HCT116 (cell line): ENCODE data around the gene SERPINB6. TPM values are rescaled to one million over a fixed set of nuclear protein-coding genes. Genes with fewer than 3 reads are reported as not detected.

Source experiments
- ATAC-seq: fragments of 200-7000 bp; cut with Tn5 transposase; 2 replicates; pipeline ENCODE4 v1.9.1; 2020; ENCODE audit warnings: mild to moderate bottlenecking, moderate library complexity
- BruUV-seq: library from RNA; stranded (reverse); fragments of 400-500 nt; replicated peaks from 2 replicates; lab custom pipeline; 2021; lab: Mats Ljungman, UMichigan
- CTCF ChIA-PET: fragments of 300-600 bp; sonication (Branson Sonifier 250); formaldehyde crosslinking; loops from one replicate; lab custom pipeline; 2021; ENCODE audit warnings: antibody characterized with exemption; lab: Charles Lee
- POLR2A ChIA-PET: fragments of 300-600, 350-600 bp; sonication (Branson Sonifier 250); formaldehyde crosslinking; loops from one replicate; lab custom pipeline; 2021; ENCODE audit warnings: antibody characterized with exemption; lab: Charles Lee
- RAD21 ChIA-PET, 2 experiments: fragments of 300-600 bp; sonication (Branson Sonifier 250); formaldehyde crosslinking; loops; one replicate each; lab custom pipeline; 2023; ENCODE audit warnings: low total read pairs in 2 of 2; ENCODE audit not compliant: uncharacterized antibody in 2 of 2, unreplicated experiment in 2 of 2, low non-redundant PET in 1 of 2; lab: Charles Lee
- DNase-seq: peaks from one replicate; pipeline ENCODE4 v3.0.0-alpha.2; 2010; ENCODE audit warnings: low read depth, low spot score
- H2AFZ ChIP-seq: fragments of 200-600 bp; shearing (Covaris generic), sonication (generic); 2 replicates; pipeline ENCODE4 v1.6.1; 2017; ENCODE audit warnings: low read depth, mixed run types, mixed read lengths, antibody characterized with exemption, low read length; ENCODE audit not compliant: poor library complexity, severe bottlenecking
- H3K27ac ChIP-seq: 2 replicates; pipeline ENCODE4 v1.5.1; 2012; ENCODE audit warnings: low read depth, low read length
- H3K27me3 ChIP-seq: fragments of 200-600 bp; sonication (generic); 2 replicates; pipeline ENCODE4 v1.6.1; 2016; ENCODE audit warnings: mixed run types, low read length, mixed read lengths; ENCODE audit not compliant: insufficient read depth
- H3K36me3 ChIP-seq, 2 experiments: fragments of 200-500 bp in 1 of 2; fragments of 200-600 bp in 1 of 2; sonication (Bioruptor generic) in 1 of 2; sonication (generic) in 1 of 2; 2 replicates each; pipeline versions ENCODE4 v1.5.1 to v1.6.1; 2014 to 2016; ENCODE audit warnings: low read length in 2 of 2, inconsistent platforms in 1 of 2, mixed read lengths in 1 of 2, mixed run types in 1 of 2; ENCODE audit not compliant: insufficient read depth in 2 of 2, control insufficient read depth in 1 of 2
- H3K4me1 ChIP-seq, 2 experiments: fragments of 200-600 bp in 1 of 2; sonication (generic) in 1 of 2; 2 replicates each; pipeline versions ENCODE4 v1.5.1 to v1.6.1; 2012 to 2017; ENCODE audit warnings: low read length in 2 of 2, inconsistent platforms in 1 of 2, mild to moderate bottlenecking in 1 of 2, mixed read lengths in 1 of 2, mixed run types in 1 of 2, moderate library complexity in 1 of 2; ENCODE audit not compliant: insufficient read depth in 2 of 2, control insufficient read depth in 1 of 2
- H3K4me2 ChIP-seq: fragments of 200-600 bp; sonication (generic); 2 replicates; pipeline ENCODE4 v1.6.1; 2017; ENCODE audit warnings: mixed run types, low read length, mixed read lengths
- H3K4me3 ChIP-seq, 2 experiments: fragments of 200-600 bp in 1 of 2; sonication (generic) in 1 of 2; replicated peaks in 1 of 2; 2 replicates each; pipeline ENCODE4 v1.5.1; 2011 to 2016; ENCODE audit warnings: low read length in 2 of 2, control low read depth in 1 of 2, low read depth in 1 of 2, mild to moderate bottlenecking in 1 of 2, mixed read lengths in 1 of 2, mixed run types in 1 of 2
- H3K79me2 ChIP-seq: fragments of 200-600 bp; sonication (generic); 2 replicates; pipeline ENCODE4 v1.6.1; 2017; ENCODE audit warnings: mild to moderate bottlenecking, mixed run types, low read length, moderate library complexity, mixed read lengths; ENCODE audit not compliant: insufficient read depth
- H3K9ac ChIP-seq: fragments of 200-600 bp; sonication (generic); 2 replicates; pipeline ENCODE4 v1.6.1; 2016; ENCODE audit warnings: low read length, mixed read lengths
- H3K9me2 ChIP-seq: fragments of 200-600 bp; sonication (generic), shearing (Covaris generic); 2 replicates; pipeline ENCODE4 v1.6.1; 2017; ENCODE audit warnings: mixed run types, mild to moderate bottlenecking, moderate library complexity; ENCODE audit not compliant: insufficient read depth
- H3K9me3 ChIP-seq, 2 experiments: fragments of 200-500 bp in 1 of 2; fragments of 200-600 bp in 1 of 2; sonication (Bioruptor generic) in 1 of 2; sonication (generic) in 1 of 2; 2 replicates each; pipeline ENCODE4 v1.6.1; 2014 to 2017; ENCODE audit warnings: low read length in 2 of 2, mixed read lengths in 2 of 2, inconsistent platforms in 1 of 2, low read depth in 1 of 2, mild to moderate bottlenecking in 1 of 2, mixed run types in 1 of 2, moderate library complexity in 1 of 2; ENCODE audit not compliant: control insufficient read depth in 1 of 2, insufficient read depth in 1 of 2
- H4K20me1 ChIP-seq: fragments of 200-600 bp; sonication (generic), shearing (Covaris generic); 2 replicates; pipeline ENCODE4 v1.6.1; 2017; ENCODE audit warnings: mixed run types, mild to moderate bottlenecking, moderate library complexity; ENCODE audit not compliant: insufficient read depth
- CBX3 ChIP-seq: IDR thresholded peaks from 2 replicates; pipeline ENCODE4 v1.6.1; 2012; ENCODE audit warnings: low read depth
- CEBPB ChIP-seq: IDR thresholded peaks from 2 replicates; pipeline ENCODE4 v1.6.1; 2012; ENCODE audit warnings: low read depth
- EGR1 ChIP-seq: IDR thresholded peaks from 2 replicates; pipeline ENCODE4 v1.6.1; 2012; ENCODE audit warnings: low read depth
- ELF1 ChIP-seq: IDR thresholded peaks from 2 replicates; pipeline ENCODE4 v1.6.1; 2012; ENCODE audit warnings: low read depth, borderline replicate concordance
- FOSL1 ChIP-seq: IDR thresholded peaks from 2 replicates; pipeline ENCODE4 v1.6.1; 2012; ENCODE audit warnings: low read depth
- POLR2A ChIP-seq: IDR thresholded peaks from 2 replicates; pipeline ENCODE4 v1.7.0; 2011; ENCODE audit warnings: borderline replicate concordance; ENCODE audit not compliant: insufficient read depth, insufficient read length; ENCODE audit errors: extremely low read depth
- POLR2AphosphoS5 ChIP-seq: IDR thresholded peaks from 2 replicates; pipeline ENCODE4 v1.6.1; 2011; ENCODE audit warnings: mild to moderate bottlenecking, low read depth, low read length, moderate library complexity
- RAD21 ChIP-seq: IDR thresholded peaks from 2 replicates; pipeline ENCODE4 v1.6.1; 2012; ENCODE audit warnings: low read depth, mild to moderate bottlenecking
- SIN3A ChIP-seq: IDR thresholded peaks from 2 replicates; pipeline ENCODE4 v1.6.1; 2012; ENCODE audit warnings: low read depth
- YY1 ChIP-seq: IDR thresholded peaks from 2 replicates; pipeline ENCODE4 v1.6.1; 2011; ENCODE audit warnings: low read length, low read depth, moderate library complexity, mild to moderate bottlenecking; ENCODE audit not compliant: insufficient replicate concordance; ENCODE audit errors: extremely low read depth
- ZFX ChIP-seq: fragments of 450-650 bp; IDR thresholded peaks from 2 replicates; pipeline ENCODE4 v1.6.1; 2017
- intact Hi-C: fragments of 100-400 bp; cut with micrococcal nuclease; formaldehyde crosslinking; loops from 2 replicates; pipeline ENCODE4 v1.10.0; 2022
- total RNA-seq: library from RNA; stranded (reverse); gene quantifications from one replicate; pipeline ENCODE4 v1.2.1, GENCODE V29; 2021; ENCODE audit not compliant: unreplicated experiment
- TF ChIP-seq, protein P1 (sequence below): IDR thresholded peaks from 2 replicates; pipeline ENCODE4 v1.6.1; 2012
- TF ChIP-seq, protein P2 (sequence below): IDR thresholded peaks from 2 replicates; pipeline ENCODE4 v1.6.1; 2012
- TF ChIP-seq, protein P3 (sequence below): IDR thresholded peaks from 2 replicates; pipeline ENCODE4 v1.6.1; 2012; ENCODE audit warnings: low read depth

Gene SERPINB6
- total RNA-seq, 1 experiment from 2014 or later, result 103 TPM

DNA sequence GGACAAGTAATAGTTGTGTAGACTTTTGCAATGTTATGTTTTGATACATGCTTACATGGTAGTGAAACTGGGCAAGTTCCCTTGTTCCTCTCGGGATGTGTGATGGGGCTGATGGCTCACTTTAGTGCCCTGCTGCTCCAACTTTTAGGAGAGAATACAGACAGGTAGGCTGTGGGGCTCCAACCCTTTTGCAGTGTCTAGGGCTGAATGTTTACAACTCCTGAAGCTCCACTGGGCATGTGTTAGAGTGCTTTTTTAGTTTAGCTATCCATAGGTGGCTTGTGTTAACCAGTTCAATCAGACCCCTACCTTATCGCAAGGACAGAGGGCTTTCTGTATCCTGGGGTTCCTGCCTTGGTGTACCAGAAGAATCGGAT is 33.8 kb downstream of the SERPINB6 start:
- Histone ChIP-seq H4K20me1 (no peaks in the 10 kb centered on the region), H3K27ac (no peak overlapping the region), H3K79me2 (no peaks in the 10 kb centered on the region), H3K4me1 (peaks cover 0 to 7% of the 10 kb centered on the region in 2 experiments; a peak in 1 of 4 replicates), H3K4me2 (no peak overlapping the region), H2AFZ (no peak overlapping the region), H3K4me3 (no peak overlapping the region), H3K27me3 (no peaks in the 10 kb centered on the region), H3K9ac (no peak overlapping the region), H3K9me3 (no peaks in the 10 kb centered on the region; a peak in 1 of 4 replicates), H3K9me2 (no peaks in the 10 kb centered on the region), H3K36me3 (no peaks in the 10 kb centered on the region)
- CTCF ChIA-PET, result interaction anchor here (0.8 to 2.3 kb wide), 3 partner anchors 15 to 91 kb away, joined by 3 to 8 read pairs (median 6); no protein-coding TSS in a partner anchor
- POLR2A ChIA-PET, result interaction anchor here (0.6 to 2.2 kb wide), 4 partner anchors 52 to 220 kb away, joined by 3 to 8 read pairs (median 4); no protein-coding TSS in a partner anchor
- ATAC-seq, result no peak
- RAD21 ChIA-PET, result interaction anchor here in 1 of 2 experiments (0.7 kb wide), 1 partner anchor 326 kb away, joined by 3 read pairs; no protein-coding TSS in a partner anchor
- no peak for DNase-seq
- TF ChIP-seq, protein P1, sequence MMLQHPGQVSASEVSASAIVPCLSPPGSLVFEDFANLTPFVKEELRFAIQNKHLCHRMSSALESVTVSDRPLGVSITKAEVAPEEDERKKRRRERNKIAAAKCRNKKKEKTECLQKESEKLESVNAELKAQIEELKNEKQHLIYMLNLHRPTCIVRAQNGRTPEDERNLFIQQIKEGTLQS, result no peak
- TF ChIP-seq, protein P2, sequence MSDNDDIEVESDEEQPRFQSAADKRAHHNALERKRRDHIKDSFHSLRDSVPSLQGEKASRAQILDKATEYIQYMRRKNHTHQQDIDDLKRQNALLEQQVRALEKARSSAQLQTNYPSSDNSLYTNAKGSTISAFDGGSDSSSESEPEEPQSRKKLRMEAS, result no peak
- no TSS peak for BruUV-seq
- intact Hi-C loops, result no loop called here

DNA sequence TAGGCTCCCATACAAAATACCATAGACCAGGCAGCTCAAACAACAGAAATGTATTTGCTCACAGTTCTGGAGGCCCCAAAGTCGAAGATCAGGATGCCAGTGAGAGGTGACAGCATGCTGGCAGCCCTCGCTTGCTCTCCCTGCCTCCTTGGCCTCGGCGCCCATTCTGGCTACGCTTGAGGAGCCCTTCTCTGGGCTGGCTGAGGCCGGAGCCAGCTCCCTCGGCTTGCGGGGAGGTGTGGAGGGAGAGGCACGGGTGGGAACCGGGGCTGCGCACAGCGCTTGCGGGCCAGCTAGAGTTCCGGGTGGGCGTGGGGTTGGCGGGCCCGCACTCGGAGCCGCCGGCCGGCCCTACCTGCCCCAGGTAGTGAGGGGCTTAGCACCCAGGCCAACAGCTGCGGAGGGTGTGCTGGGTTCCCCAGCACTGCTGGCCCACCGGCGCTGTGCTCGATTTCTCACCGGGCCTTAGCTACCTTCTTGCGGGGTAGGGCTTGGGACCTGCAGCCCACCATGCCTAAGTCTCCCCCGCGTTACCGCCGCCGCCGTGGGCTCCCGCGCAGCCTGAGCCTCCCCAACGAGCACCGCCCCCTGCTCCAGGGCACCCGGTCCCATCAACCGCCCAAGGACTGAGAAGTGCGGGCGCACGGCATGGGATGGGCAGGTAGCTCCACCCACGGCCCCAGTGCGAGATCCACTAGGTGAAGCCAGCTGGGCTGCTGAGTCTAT is 35.6 kb downstream of the SERPINB6 start:
- CTCF ChIA-PET, result interaction anchor here (1.5 to 2.3 kb wide), 4 partner anchors 17 to 144 kb away, joined by 5 to 13 read pairs (median 7); no protein-coding TSS in a partner anchor
- H3K4me2 ChIP-seq, result no peak overlapping the region
- POLR2A ChIA-PET, result interaction anchor here (1.5 to 2.2 kb wide), 3 partner anchors 54 to 86 kb away, joined by 4 to 10 read pairs (median 8); no protein-coding TSS in a partner anchor
- ATAC-seq (no peak), DNase-seq (no peak)
- no peaks in the 10 kb centered on the region; a peak in 1 of 4 replicates for H3K9me3 ChIP-seq
- H3K4me1 ChIP-seq, result peaks cover 0 to 17% of the 10 kb centered on the region in 2 experiments; a peak in 1 of 4 replicates
- H3K4me3 ChIP-seq, result no peak overlapping the region
- H3K79me2 ChIP-seq, result no peaks in the 10 kb centered on the region
- H3K27me3 ChIP-seq, result no peaks in the 10 kb centered on the region
- BruUV-seq, result no TSS peak
- H2AFZ ChIP-seq, result no peak overlapping the region
- H3K27ac ChIP-seq, result no peak overlapping the region
- H3K9ac ChIP-seq, result no peak overlapping the region
- intact Hi-C loops, result no loop called here
- H3K9me2 ChIP-seq, result no peaks in the 10 kb centered on the region
- RAD21 ChIA-PET, result interaction anchor here in 1 of 2 experiments (0.6 kb wide), 1 partner anchor 167 kb away, joined by 3 read pairs; no protein-coding TSS in a partner anchor
- H4K20me1 ChIP-seq, result no peaks in the 10 kb centered on the region
- H3K36me3 ChIP-seq, result no peaks in the 10 kb centered on the region
- no peak for TF ChIP-seq SIN3A
- TF ChIP-seq POLR2AphosphoS5, result no peak
- TF ChIP-seq YY1, result no peak
- TF ChIP-seq, protein P1, result no peak
- no peak for TF ChIP-seq POLR2A
- TF ChIP-seq RAD21, result no peak
- TF ChIP-seq, protein P3, sequence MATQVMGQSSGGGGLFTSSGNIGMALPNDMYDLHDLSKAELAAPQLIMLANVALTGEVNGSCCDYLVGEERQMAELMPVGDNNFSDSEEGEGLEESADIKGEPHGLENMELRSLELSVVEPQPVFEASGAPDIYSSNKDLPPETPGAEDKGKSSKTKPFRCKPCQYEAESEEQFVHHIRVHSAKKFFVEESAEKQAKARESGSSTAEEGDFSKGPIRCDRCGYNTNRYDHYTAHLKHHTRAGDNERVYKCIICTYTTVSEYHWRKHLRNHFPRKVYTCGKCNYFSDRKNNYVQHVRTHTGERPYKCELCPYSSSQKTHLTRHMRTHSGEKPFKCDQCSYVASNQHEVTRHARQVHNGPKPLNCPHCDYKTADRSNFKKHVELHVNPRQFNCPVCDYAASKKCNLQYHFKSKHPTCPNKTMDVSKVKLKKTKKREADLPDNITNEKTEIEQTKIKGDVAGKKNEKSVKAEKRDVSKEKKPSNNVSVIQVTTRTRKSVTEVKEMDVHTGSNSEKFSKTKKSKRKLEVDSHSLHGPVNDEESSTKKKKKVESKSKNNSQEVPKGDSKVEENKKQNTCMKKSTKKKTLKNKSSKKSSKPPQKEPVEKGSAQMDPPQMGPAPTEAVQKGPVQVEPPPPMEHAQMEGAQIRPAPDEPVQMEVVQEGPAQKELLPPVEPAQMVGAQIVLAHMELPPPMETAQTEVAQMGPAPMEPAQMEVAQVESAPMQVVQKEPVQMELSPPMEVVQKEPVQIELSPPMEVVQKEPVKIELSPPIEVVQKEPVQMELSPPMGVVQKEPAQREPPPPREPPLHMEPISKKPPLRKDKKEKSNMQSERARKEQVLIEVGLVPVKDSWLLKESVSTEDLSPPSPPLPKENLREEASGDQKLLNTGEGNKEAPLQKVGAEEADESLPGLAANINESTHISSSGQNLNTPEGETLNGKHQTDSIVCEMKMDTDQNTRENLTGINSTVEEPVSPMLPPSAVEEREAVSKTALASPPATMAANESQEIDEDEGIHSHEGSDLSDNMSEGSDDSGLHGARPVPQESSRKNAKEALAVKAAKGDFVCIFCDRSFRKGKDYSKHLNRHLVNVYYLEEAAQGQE, result no peak
- TF ChIP-seq, protein P2, result no peak
- no peak for TF ChIP-seq EGR1
- no peak for TF ChIP-seq CBX3
- no peak for TF ChIP-seq FOSL1
- TF ChIP-seq ELF1, result no peak
- no peak for TF ChIP-seq CEBPB
- TF ChIP-seq ZFX, result no peak
